ENCODE measurements around the gene ZNF561. TPM values are rescaled to one million over a fixed set of nuclear protein-coding genes. Genes with fewer than 3 reads are reported as not detected.

Gene ZNF561
- total and polyA plus RNA-seq, 9 of the 15 experiments (the other 6 are each of a cell fraction or from before 2014, with no cell fraction given), result 13.9 to 34.9 (median 23.6) TPM

DNA sequence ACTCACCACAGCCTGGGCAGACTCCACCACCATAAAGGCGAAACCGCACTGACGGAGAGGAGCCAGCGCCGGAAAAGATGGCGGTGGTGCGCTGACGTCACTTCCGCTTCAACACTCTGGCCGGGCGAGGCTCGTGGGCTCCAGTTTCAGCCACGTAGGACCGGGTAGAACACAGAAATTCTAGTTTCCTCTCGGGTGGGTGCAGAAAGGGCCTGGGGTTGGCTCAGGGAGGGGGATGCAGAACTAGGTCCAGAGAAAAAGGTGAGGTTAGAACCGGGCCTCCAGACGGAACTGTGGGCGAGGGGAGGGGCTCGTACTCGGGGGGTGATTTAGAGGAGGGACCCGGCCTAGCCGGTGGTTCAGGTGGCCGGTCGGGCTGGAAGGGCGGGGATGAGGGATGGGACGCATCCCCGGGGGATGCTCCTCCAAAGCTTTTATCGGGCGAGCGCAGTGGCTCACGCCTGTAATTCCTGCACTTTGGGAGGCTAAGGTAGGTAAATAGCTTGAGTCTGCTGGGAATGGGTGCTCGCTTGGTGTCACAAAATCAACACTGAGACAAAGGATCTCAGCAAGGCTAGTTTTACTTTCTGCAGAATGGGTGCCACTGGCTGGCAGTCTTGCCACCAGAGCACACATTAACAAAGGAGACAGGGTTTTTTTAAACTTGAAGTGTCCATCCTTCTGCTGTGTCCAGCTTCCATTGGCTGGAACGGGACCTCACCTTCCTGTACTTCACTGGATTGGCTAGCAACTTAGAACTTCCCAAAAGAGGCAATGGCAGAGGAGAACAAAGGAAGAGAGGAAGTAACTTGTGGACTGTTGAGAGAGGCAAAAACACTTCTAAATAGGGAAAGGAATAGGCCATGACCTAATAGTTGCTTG lies at the start of gene ZNF561 (continued):
- TF ChIP-seq MTF1 (CRISPR knock-in tag; IDR thresholded peaks at IDR 0.05; ENCODE audit: borderline replicate concordance) (no peak), ZBTB7A (IDR thresholded peaks at IDR 0.05; ENCODE audit: borderline replicate concordance, control insufficient read depth, low read depth, low read length) (no peak; the same call in 1 of the 2 replicates), ZNF263 (CRISPR knock-in tag; IDR thresholded peaks at IDR 0.05; ENCODE audit: borderline replicate concordance) (peak; percentile 91), CTBP1 (IDR thresholded peaks at IDR 0.05; ENCODE audit: borderline replicate concordance) (peak; percentile 92), BCL6 (CRISPR knock-in tag; IDR thresholded peaks at IDR 0.05) (no peak), RBM39 (optimal IDR thresholded peaks at IDR 0.05; ENCODE audit: low read depth, low read length) (no peak), SRF (CRISPR knock-in tag; IDR thresholded peaks at IDR 0.05) (peak in 1 of 2 experiments; percentile 56; a peak in 1 of 4 replicates), BCOR (IDR thresholded peaks at IDR 0.05) (peak; percentile 66; the same call in 1 of the 2 replicates), ZNF274 (IDR thresholded peaks at IDR 0.05; ENCODE audit: borderline replicate concordance, low read depth, low read length) (no peak), GATAD2A (IDR thresholded peaks at IDR 0.05) (no peak), ZNF512 (tag; IDR thresholded peaks at IDR 0.05) (no peak), SIN3A (IDR thresholded peaks at IDR 0.05; ENCODE audit: borderline replicate concordance in 2 of 2, control insufficient read depth in 1 of 2, low read depth in 2 of 2, low read length in 2 of 2) (peak; percentile 26 to 81; a peak in 2 of 4 replicates), NEUROD1 (IDR thresholded peaks at IDR 0.05; ENCODE audit: borderline replicate concordance, low read depth, low read length, partially characterized antibody) (peak; percentile 52), SMAD3 (CRISPR knock-in tag; conservative IDR thresholded peaks at IDR 0.05) (no peak), HNRNPLL (IDR thresholded peaks at IDR 0.05; ENCODE audit: low read depth, low read length, poor library complexity, severe bottlenecking) (peak; percentile 45), ZKSCAN1 (IDR thresholded peaks at IDR 0.05; ENCODE audit: low read depth, low read length) (no peak), DMBX1 (CRISPR knock-in tag; IDR thresholded peaks at IDR 0.05; ENCODE audit: borderline replicate concordance) (no peak), CTCF (IDR thresholded peaks at IDR 0.05 in 2 of 3, conservative IDR thresholded peaks at IDR 0.05 in 1 of 3; ENCODE audit: insufficient read depth in 2 of 3, low read depth in 1 of 3, low read length in 3 of 3) (no peak), ZNF584 (CRISPR knock-in tag; IDR thresholded peaks at IDR 0.05; ENCODE audit: low read depth) (0 out of 2 replicates have a peak, but pooled peaks have one; percentile 47)
- TF ChIP-seq, protein P1, sequence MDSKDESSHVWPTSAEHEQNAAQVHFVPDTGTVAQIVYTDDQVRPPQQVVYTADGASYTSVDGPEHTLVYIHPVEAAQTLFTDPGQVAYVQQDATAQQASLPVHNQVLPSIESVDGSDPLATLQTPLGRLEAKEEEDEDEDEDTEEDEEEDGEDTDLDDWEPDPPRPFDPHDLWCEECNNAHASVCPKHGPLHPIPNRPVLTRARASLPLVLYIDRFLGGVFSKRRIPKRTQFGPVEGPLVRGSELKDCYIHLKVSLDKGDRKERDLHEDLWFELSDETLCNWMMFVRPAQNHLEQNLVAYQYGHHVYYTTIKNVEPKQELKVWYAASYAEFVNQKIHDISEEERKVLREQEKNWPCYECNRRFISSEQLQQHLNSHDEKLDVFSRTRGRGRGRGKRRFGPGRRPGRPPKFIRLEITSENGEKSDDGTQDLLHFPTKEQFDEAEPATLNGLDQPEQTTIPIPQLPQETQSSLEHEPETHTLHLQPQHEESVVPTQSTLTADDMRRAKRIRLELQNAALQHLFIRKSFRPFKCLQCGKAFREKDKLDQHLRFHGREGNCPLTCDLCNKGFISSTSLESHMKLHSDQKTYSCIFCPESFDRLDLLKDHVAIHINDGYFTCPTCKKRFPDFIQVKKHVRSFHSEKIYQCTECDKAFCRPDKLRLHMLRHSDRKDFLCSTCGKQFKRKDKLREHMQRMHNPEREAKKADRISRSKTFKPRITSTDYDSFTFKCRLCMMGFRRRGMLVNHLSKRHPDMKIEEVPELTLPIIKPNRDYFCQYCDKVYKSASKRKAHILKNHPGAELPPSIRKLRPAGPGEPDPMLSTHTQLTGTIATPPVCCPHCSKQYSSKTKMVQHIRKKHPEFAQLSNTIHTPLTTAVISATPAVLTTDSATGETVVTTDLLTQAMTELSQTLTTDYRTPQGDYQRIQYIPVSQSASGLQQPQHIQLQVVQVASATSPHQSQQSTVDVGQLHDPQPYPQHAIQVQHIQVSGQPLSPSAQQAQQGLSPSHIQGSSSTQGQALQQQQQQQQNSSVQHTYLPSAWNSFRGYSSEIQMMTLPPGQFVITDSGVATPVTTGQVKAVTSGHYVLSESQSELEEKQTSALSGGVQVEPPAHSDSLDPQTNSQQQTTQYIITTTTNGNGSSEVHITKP (IDR thresholded peaks at IDR 0.05; ENCODE audit: partially characterized antibody), result peak; percentile 78

Measured in K562 (cell line).